ENCODE data around the gene CDRT4.

The CDRT4 gene

GRCh38 chr17:15451680-15452079, 15.7 kb downstream of the CDRT4 start:
- no peak for TF ChIP-seq TAF1 (IDR thresholded peaks at IDR 0.05; ENCODE audit: borderline replicate concordance, insufficient read depth, low read length)
- TF ChIP-seq POLR2AphosphoS5 (IDR thresholded peaks at IDR 0.05; ENCODE audit: low read depth, low read length): no peak
- no peak for TF ChIP-seq REST (IDR thresholded peaks at IDR 0.05; ENCODE audit: insufficient read depth in 1 of 2, low read depth in 2 of 2, low read length in 2 of 2)
- no peak for TF ChIP-seq SIN3A (IDR thresholded peaks at IDR 0.05; ENCODE audit: borderline replicate concordance, insufficient read depth, low read length)
- no peak for TF ChIP-seq FOXP2 (optimal IDR thresholded peaks at IDR 0.05; ENCODE audit: borderline replicate concordance, extremely low read depth, extremely low read length, insufficient read depth)

GRCh38 chr17:15448580-15448956, 18.9 kb downstream of the CDRT4 start:
- TF ChIP-seq REST (IDR thresholded peaks at IDR 0.05; ENCODE audit: insufficient read depth in 1 of 2, low read depth in 2 of 2, low read length in 2 of 2) (no peak), FOXP2 (optimal IDR thresholded peaks at IDR 0.05; ENCODE audit: borderline replicate concordance, extremely low read depth, extremely low read length, insufficient read depth) (no peak), POLR2AphosphoS5 (IDR thresholded peaks at IDR 0.05; ENCODE audit: low read depth, low read length) (no peak), TAF1 (IDR thresholded peaks at IDR 0.05; ENCODE audit: borderline replicate concordance, insufficient read depth, low read length) (no peak), SIN3A (IDR thresholded peaks at IDR 0.05; ENCODE audit: borderline replicate concordance, insufficient read depth, low read length) (no peak)

- TF ChIP-seq REST (IDR thresholded peaks at IDR 0.05; ENCODE audit: insufficient read depth in 1 of 2, low read depth in 2 of 2, low read length in 2 of 2) (no peak), TAF1 (IDR thresholded peaks at IDR 0.05; ENCODE audit: borderline replicate concordance, insufficient read depth, low read length) (no peak), FOXP2 (optimal IDR thresholded peaks at IDR 0.05; ENCODE audit: borderline replicate concordance, extremely low read depth, extremely low read length, insufficient read depth) (no peak), SIN3A (IDR thresholded peaks at IDR 0.05; ENCODE audit: borderline replicate concordance, insufficient read depth, low read length) (no peak), POLR2AphosphoS5 (IDR thresholded peaks at IDR 0.05; ENCODE audit: low read depth, low read length) (no peak)
Measured at GRCh38 chr17:15447928-15448579, 19.4 kb downstream of the CDRT4 start.

GRCh38 chr17:15446036-15446435, 21.4 kb downstream of the CDRT4 start:
- no peak for TF ChIP-seq TAF1 (IDR thresholded peaks at IDR 0.05; ENCODE audit: borderline replicate concordance, insufficient read depth, low read length)
- TF ChIP-seq POLR2AphosphoS5 (IDR thresholded peaks at IDR 0.05; ENCODE audit: low read depth, low read length): no peak

GRCh38 chr17:15444805-15445204, 22.6 kb downstream of the CDRT4 start:
- TF ChIP-seq FOXP2 (optimal IDR thresholded peaks at IDR 0.05; ENCODE audit: borderline replicate concordance, extremely low read depth, extremely low read length, insufficient read depth): no peak
- no peak for TF ChIP-seq REST (IDR thresholded peaks at IDR 0.05; ENCODE audit: insufficient read depth in 1 of 2, low read depth in 2 of 2, low read length in 2 of 2)
- no peak for TF ChIP-seq SIN3A (IDR thresholded peaks at IDR 0.05; ENCODE audit: borderline replicate concordance, insufficient read depth, low read length)
- no peak for TF ChIP-seq TAF1 (IDR thresholded peaks at IDR 0.05; ENCODE audit: borderline replicate concordance, insufficient read depth, low read length)
- TF ChIP-seq POLR2AphosphoS5 (IDR thresholded peaks at IDR 0.05; ENCODE audit: low read depth, low read length): no peak

All from PFSK-1 (cell line).